IMR-90 (cell line): ENCODE results near the gene ERBB4. TPM values are rescaled to one million over a fixed set of nuclear protein-coding genes. Genes with fewer than 3 reads are reported as not detected.
"Not testable (repeated sequence)": the region's sequence is repeated elsewhere in the genome, so short reads cannot be mapped to it uniquely, and the experiment has no call there.

Source experiments
- ATAC-seq: fragments of 200-7000 bp; cut with Tn5 transposase; 2 replicates; pipeline ENCODE4 v1.9.1; 2020; ENCODE audit warnings: low read depth, mild to moderate bottlenecking, moderate library complexity
- BruUV-seq: library from RNA; stranded (reverse); fragments of 400-500 nt; replicated peaks from 2 replicates; lab custom pipeline; 2021; lab: Mats Ljungman, UMichigan
- CTCF ChIA-PET: fragments of 300-600 bp; formaldehyde crosslinking; extraction: SDS; loops from one replicate; lab custom pipeline; 2021; ENCODE audit warnings: antibody characterized with exemption; lab: Yijun Ruan, JAX
- POLR2A ChIA-PET: fragments of 300-600 bp; sonication (Branson Sonifier 250); formaldehyde crosslinking; loops from one replicate; lab custom pipeline; 2022; ENCODE audit warnings: antibody characterized with exemption; ENCODE audit not compliant: unreplicated experiment; lab: Charles Lee
- DNase-seq: peaks from one replicate; pipeline ENCODE4 v3.0.0; 2013
- H2AFZ ChIP-seq: replicated peaks from 2 replicates; pipeline ENCODE3; 2013; ENCODE audit warnings: low read length, mild to moderate bottlenecking; ENCODE audit not compliant: poor library complexity
- H2AK5ac ChIP-seq: 2 replicates; pipeline ENCODE4 v1.6.1; 2013; ENCODE audit warnings: low read depth, low read length, inconsistent platforms
- H2AK9ac ChIP-seq: replicated peaks from 2 replicates; pipeline ENCODE3; 2013; ENCODE audit warnings: mild to moderate bottlenecking, low read depth, low read length, moderate library complexity; ENCODE audit not compliant: poor library complexity
- H2BK120ac ChIP-seq: 2 replicates; pipeline ENCODE4 v1.6.1; 2013; ENCODE audit warnings: low read depth, low read length, inconsistent platforms
- H2BK15ac ChIP-seq: 3 replicates; pipeline ENCODE4 v1.6.1; 2013; ENCODE audit warnings: low read depth, low read length, inconsistent platforms
- H2BK20ac ChIP-seq: 2 replicates; pipeline ENCODE4 v1.6.1; 2013; ENCODE audit warnings: low read depth, mild to moderate bottlenecking, inconsistent platforms, low read length, moderate library complexity
- H2BK5ac ChIP-seq: 2 replicates; pipeline ENCODE4 v1.6.1; 2013; ENCODE audit warnings: mild to moderate bottlenecking, low read depth, low read length, inconsistent platforms; ENCODE audit not compliant: poor library complexity, severe bottlenecking
- H3K14ac ChIP-seq: replicated peaks from 2 replicates; pipeline ENCODE4 v1.6.1; 2013; ENCODE audit warnings: low read depth, low read length, inconsistent platforms
- H3K18ac ChIP-seq: 2 replicates; pipeline ENCODE4 v1.6.1; 2013; ENCODE audit warnings: low read depth, low read length, control low read depth
- H3K23ac ChIP-seq: 2 replicates; pipeline ENCODE4 v1.6.1; 2013; ENCODE audit warnings: low read depth, low read length, inconsistent platforms
- H3K27ac ChIP-seq: 2 replicates; pipeline ENCODE4 v1.5.1; 2013; ENCODE audit warnings: mild to moderate bottlenecking, control low read depth, low read length; ENCODE audit not compliant: insufficient read depth
- H3K27me3 ChIP-seq: 2 replicates; pipeline ENCODE4 v1.6.1; 2013; ENCODE audit warnings: low read length; ENCODE audit not compliant: control insufficient read depth, insufficient read depth
- H3K36me3 ChIP-seq: 2 replicates; pipeline ENCODE4 v1.6.1; 2013; ENCODE audit warnings: low read length, mixed read lengths; ENCODE audit not compliant: control insufficient read depth, insufficient read depth
- H3K4ac ChIP-seq: 2 replicates; pipeline ENCODE4 v1.6.1; 2013; ENCODE audit warnings: low read depth, low read length, inconsistent platforms
- H3K4me1 ChIP-seq: 2 replicates; pipeline ENCODE4 v1.6.1; 2013; ENCODE audit warnings: low read length, mixed read lengths; ENCODE audit not compliant: control insufficient read depth, insufficient read depth
- H3K4me2 ChIP-seq: 2 replicates; pipeline ENCODE4 v1.6.1; 2013; ENCODE audit warnings: low read depth, mild to moderate bottlenecking, control low read depth, low read length, moderate library complexity
- H3K4me3 ChIP-seq: 2 replicates; pipeline ENCODE4 v1.5.1; 2013; ENCODE audit warnings: low read depth, mild to moderate bottlenecking, control low read depth, low read length, moderate library complexity; ENCODE audit not compliant: insufficient read depth
- H3K56ac ChIP-seq: 2 replicates; pipeline ENCODE4 v1.6.1; 2013; ENCODE audit warnings: low read length, inconsistent platforms; ENCODE audit not compliant: insufficient read depth; ENCODE audit errors: extremely low read depth
- H3K79me1 ChIP-seq, 2 experiments: 2 replicates each; pipeline ENCODE4 v1.6.1; 2013; ENCODE audit warnings: low read length in 2 of 2, inconsistent platforms in 1 of 2, low read depth in 1 of 2
- H3K9ac ChIP-seq: 2 replicates; pipeline ENCODE4 v1.6.1; 2013; ENCODE audit warnings: low read depth, low read length, control low read depth
- H3K9me1 ChIP-seq: 2 replicates; pipeline ENCODE4 v1.6.1; 2013; ENCODE audit warnings: low read length, inconsistent platforms; ENCODE audit not compliant: insufficient read depth
- H3K9me3 ChIP-seq: 2 replicates; pipeline ENCODE4 v1.6.1; 2013; ENCODE audit warnings: low read length; ENCODE audit not compliant: control insufficient read depth, insufficient read depth
- H4K20me1 ChIP-seq: 2 replicates; pipeline ENCODE4 v1.6.1; 2013; ENCODE audit warnings: low read length, inconsistent platforms; ENCODE audit not compliant: insufficient read depth
- H4K5ac ChIP-seq: 2 replicates; pipeline ENCODE4 v1.6.1; 2013; ENCODE audit warnings: mild to moderate bottlenecking, low read depth, low read length, control low read depth
- H4K8ac ChIP-seq, 2 experiments: 2 replicates each; pipeline ENCODE4 v1.6.1; 2013; ENCODE audit warnings: low read depth in 2 of 2, low read length in 2 of 2, control low read depth in 1 of 2, inconsistent platforms in 1 of 2
- H4K91ac ChIP-seq: 2 replicates; pipeline ENCODE4 v1.6.1; 2013; ENCODE audit warnings: low read depth, low read length, inconsistent platforms; ENCODE audit not compliant: insufficient read depth
- WGBS, 2 experiments: methylation state at CpG; one replicate each; pipeline versions ENCODE4 v1.1.5 to v1.1.7; 2013; ENCODE audit warnings: missing lambda C conversion rate in 2 of 2; ENCODE audit not compliant: insufficient read length in 1 of 2; ENCODE audit errors: extremely low coverage in 2 of 2; 5-methylcytosine and 5-hydroxymethylcytosine counted together
- dilution Hi-C: fragments of 300-500 bp; cut with HindIII; formaldehyde crosslinking; loops from one replicate; pipeline ENCODE4 v1.14.3; 2018; ENCODE audit warnings: low sequenced_read_pairs; ENCODE audit not compliant: unreplicated experiment
- in situ Hi-C: fragments of 300-500 bp; cut with MboI; formaldehyde crosslinking; loops from 3 replicates; pipeline ENCODE4 v1.14.3; 2019; ENCODE audit warnings: low sequenced_read_pairs, inconsistent platforms, mixed read lengths
- intact Hi-C: fragments of 100-400 bp; cut with micrococcal nuclease; formaldehyde crosslinking; loops from 2 replicates; pipeline ENCODE4 v1.10.0; 2022
- polyA plus RNA-seq, 3 experiments: library from polyadenylated mRNA; depleted of rRNA; stranded (reverse); fragments of >200 nt; gene quantifications; 2 replicates each; pipeline ENCODE4 v1.2.3, GENCODE V29; 2012; ENCODE audit warnings: low replicate concordance in 1 of 3
- total RNA-seq: library from RNA; depleted of rRNA; stranded (reverse); fragments of >200 nt; gene quantifications from 2 replicates; pipeline ENCODE4 v1.2.3, GENCODE V29; 2012

Gene ERBB4
- total and polyA plus RNA-seq, 2 of the 4 experiments (the other 2 are of a cell fraction), result not detected

- H2BK120ac ChIP-seq, ATAC-seq, dilution Hi-C loops, H4K20me1 ChIP-seq, POLR2A ChIA-PET, H3K9ac ChIP-seq, in situ Hi-C loops, H3K27ac ChIP-seq, H2BK5ac ChIP-seq, H4K5ac ChIP-seq, H2BK20ac ChIP-seq, H3K14ac ChIP-seq, H3K56ac ChIP-seq, H3K36me3 ChIP-seq, H3K4me3 ChIP-seq, H3K18ac ChIP-seq, H2AK5ac ChIP-seq, H3K4ac ChIP-seq, H3K4me2 ChIP-seq, CTCF ChIA-PET, H3K9me3 ChIP-seq, BruUV-seq, H3K9me1 ChIP-seq, intact Hi-C loops, H2AFZ ChIP-seq, H2AK9ac ChIP-seq, H4K91ac ChIP-seq, H4K8ac ChIP-seq, H3K27me3 ChIP-seq, H3K23ac ChIP-seq, H2BK15ac ChIP-seq, H3K4me1 ChIP-seq, DNase-seq, H3K79me1 ChIP-seq: not testable (repeated sequence)
- whole genome bisulfite sequencing, 2 experiments, result 0% methylated on average over 1 of the region's 2 CpGs; no CpG with 5 or more reads in 1 of the 2 experiments
These were observed 71.1 kb downstream of the ERBB4 start for GRCh38 chr2:212467551-212467950.
